GM19324 (cell line): ENCODE data around the gene MUSTN1.

Source experiments
- ATAC-seq: cut with Tn5 transposase; IDR thresholded peaks from one replicate; pipeline ENCODE4 v1.9.1; 2021; ENCODE audit warnings: mild to moderate bottlenecking, moderate library complexity; ENCODE audit not compliant: unreplicated experiment, low FRiP score

MUSTN1 gene

GRCh38 chr3:52809662-52810377 is 25.0 kb downstream of the MUSTN1 start:
- no peak for ATAC-seq

- ATAC-seq = no peak
These were observed 25.7 kb downstream of the MUSTN1 start for GRCh38 chr3:52809149-52809548.

GRCh38 chr3:52805270-52806039 is 29.4 kb downstream of the MUSTN1 start:
- no peak for ATAC-seq

DNA sequence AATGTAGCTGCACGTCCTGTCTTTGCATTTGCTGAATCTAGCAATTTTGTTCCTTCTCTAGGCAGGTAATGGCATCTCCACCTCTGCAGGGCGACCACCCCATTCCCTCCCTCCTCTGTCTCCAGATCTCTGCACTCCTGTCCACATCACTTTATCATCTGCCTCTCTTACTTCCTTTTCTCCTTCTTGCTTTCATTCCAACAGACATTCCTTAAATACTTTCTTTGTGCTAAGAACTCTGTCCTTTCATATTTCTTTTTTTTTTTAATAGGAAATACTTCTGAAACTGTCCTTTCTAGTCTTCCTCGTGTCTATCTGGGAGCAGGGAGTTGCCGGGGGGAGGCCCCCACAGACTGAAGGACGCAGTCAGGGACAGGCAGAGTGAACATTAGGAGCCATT is 33.0 kb downstream of the MUSTN1 start:
- ATAC-seq = no peak

- no peak for ATAC-seq
These were observed 34.7 kb downstream of the MUSTN1 start for GRCh38 chr3:52800079-52800478.

DNA sequence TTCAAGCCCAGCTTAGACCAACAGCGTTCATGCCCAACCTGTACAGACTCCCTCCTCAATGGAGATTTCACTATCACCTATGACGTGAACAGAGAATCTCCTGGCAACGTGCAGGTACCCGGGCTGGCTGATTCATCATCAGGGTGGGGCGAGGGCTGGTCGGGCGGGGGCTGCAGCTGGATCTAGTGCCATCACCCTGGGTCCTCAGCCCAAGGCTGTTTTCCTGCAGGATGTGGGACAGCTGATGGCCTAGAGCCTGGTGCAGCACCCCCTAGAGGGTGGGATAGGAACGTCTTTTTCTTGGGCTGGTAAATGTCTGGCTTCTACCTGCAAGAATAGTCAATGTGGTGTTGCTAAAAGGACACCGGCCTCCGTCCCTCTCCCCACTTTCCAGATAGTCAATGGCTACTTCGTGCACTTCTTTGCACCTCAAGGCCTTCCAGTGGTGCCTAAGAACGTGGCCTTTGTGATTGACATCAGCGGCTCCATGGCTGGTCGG is 35.8 kb downstream of the MUSTN1 start:
- no peak for ATAC-seq

- no peak for ATAC-seq
These were observed 36.3 kb downstream of the MUSTN1 start for GRCh38 chr3:52798376-52798977.

DNA sequence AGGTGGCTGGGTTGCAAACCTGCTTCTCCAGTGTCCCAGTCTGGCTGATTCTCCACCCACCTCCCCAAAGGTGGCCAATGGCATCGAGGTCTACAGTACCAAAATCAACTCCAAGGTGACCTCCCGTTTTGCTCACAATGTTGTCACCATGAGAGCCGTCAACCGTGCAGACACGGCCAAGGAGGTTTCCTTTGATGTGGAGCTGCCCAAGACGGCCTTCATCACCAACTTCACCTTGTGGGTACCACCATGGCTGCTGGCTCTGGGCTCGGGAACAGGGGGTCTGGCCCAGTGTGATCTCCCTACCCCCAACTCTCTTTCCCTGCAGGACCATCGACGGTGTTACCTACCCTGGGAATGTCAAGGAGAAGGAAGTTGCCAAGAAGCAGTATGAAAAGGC is 38.4 kb downstream of the MUSTN1 start:
- ATAC-seq = no peak

GRCh38 chr3:52795298-52795900 is 39.4 kb downstream of the MUSTN1 start:
- no peak for ATAC-seq

DNA sequence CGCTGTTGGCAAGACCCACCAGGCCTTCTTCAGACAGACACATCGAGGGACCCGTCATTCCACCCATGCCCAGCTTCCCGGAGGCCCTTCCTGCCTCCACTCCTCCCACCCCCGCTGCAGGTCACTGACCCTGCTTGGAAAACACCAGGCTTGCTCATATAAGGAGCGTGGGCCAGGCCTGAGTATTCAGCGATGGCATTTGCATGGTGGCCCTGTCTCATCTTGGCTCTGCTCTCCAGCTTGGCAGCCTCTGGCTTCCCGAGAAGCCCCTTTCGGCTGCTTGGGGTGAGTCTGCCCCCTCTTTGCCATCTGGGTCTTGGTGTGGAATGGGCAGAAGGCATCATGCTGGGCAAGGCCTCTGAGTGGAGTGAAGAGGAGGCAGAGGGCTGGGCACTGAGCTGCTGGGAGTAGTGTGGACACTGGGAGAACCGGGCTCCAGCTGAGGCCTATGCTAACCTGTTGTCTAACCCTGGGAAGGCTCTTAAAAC is 40.2 kb downstream of the MUSTN1 start, which contains the start of gene ITIH3:
TSS of gene ITIH3 (plus strand) at position 185 of the 488 bp plus-strand sequence. CDS start at position 193, 8 bp downstream.
- no peak for ATAC-seq

DNA sequence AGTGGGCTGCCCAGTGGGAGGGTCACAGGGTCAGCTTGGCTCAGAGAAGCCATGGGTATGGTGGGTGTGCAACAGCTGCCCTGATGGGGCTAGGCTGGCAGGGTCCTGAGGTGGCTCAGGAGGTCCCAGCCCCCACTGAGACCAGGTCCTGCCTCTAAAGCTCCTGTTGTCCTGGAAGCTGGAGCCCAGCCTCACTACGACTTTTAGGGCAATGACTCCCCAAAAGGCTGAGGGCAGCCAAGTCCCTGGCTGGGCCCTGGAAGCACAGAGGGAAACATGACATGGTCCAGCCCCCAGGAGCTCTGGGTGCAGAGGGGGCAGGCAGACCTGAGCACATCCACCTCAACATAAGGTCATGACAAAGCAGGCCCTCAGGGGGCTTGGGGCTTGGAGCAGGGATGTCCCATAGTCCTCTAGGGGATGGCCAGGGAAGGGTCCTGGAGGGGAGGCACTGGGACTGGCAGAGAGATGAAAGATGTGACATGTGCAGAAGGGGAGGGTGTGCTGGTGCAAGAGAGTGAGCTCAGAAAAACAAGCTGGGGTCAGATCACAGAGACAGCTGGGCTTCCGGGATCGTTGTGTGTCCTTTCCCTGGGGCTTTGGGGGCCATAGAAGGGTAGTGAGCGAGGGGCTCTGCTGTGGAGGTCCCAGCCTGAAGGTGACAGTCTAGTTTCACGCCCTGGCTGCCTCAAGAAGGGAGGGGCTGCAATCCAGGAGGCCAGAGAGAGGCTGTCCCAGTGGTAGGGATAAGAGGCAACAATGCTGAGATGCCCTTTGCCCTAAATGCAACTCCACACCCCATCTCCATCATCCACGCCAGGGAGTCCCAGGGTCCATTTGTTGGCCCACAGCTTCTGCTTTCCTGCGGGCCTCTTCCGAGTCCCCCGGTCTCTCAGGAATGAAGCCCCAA is 40.9 kb downstream of the MUSTN1 start:
- no peak for ATAC-seq

GRCh38 chr3:52792961-52793695 is 41.7 kb downstream of the MUSTN1 start:
- no peak for ATAC-seq

DNA sequence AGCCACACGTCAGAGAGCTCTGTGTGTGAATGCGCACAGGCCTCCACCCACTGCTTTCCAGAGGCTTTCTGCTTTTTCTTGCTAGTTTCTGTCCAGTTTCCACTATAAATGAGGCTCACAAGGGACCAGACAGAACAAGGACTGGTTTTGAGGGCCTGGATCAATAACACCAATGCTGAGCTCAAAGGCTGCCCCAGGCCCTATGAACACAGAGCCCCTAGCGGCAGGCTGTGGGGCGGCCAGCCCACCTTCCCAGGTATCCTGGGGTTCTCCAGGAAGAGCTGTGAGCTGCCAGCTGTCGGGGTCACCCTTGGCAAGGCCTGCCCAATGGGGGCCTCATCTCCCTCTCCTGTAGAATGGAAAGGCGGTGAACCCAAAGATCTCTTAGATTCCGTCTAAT is 42.4 kb downstream of the MUSTN1 start:
- ATAC-seq = no peak

DNA sequence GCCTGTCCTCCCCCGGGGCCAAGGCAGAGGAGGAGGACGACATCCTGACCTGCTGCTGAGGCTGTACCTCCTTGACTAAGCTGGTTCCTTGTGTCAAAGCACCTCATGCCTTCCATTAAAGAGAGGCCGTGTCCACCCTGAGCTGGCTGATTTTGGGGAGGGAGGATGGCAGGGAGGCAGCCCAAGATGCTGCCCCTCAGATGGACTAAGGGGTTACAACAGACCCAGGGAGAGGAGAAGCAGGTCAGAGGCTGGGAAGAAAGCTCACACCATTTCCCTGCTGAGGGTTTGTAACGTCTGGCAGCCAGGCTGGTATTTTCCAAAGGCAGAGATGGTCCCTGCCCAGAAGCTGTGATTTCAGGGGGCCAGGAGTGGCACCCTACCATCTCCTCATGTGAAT is 42.9 kb downstream of the MUSTN1 start:
- no peak for ATAC-seq

DNA sequence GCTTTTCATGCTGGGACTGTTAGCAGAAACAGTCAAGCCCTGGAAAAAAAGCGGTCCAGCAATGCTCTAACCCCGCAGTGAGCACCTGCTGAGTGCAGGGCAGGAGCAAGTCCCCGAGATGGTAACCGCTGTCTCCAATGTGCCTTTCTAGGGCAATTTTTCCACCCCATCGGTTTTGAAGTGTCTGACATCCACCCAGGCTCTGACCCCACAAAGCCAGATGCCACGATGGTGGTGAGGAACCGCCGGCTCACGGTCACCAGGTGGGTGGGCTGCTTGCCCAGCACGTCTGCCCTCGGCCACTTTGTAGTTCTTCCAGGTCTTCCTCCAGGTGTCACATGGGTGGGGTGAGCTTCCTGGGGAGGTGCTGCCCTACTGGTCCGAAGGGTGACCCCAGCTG is 43.5 kb downstream of the MUSTN1 start:
- ATAC-seq = no peak

DNA sequence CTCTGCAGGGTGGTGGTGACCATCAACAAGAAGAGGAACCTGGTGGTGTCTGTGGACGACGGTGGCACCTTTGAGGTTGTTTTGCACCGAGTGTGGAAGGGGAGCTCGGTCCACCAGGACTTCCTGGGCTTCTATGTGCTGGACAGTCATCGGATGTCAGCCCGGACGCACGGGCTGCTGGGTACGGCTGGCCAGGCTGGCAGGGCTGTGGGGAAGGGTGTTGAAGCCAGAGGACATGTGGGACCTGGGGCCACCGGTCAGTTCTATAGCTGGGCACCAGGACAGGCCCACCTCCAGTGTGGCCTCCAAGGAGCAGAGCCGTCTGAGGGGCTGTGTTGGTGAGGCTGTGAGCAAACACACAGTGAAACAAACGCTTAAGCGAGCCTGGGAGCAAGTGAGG is 44.1 kb downstream of the MUSTN1 start:
- no peak for ATAC-seq

- ATAC-seq = no peak
These were observed 44.5 kb downstream of the MUSTN1 start for GRCh38 chr3:52790337-52790736.

DNA sequence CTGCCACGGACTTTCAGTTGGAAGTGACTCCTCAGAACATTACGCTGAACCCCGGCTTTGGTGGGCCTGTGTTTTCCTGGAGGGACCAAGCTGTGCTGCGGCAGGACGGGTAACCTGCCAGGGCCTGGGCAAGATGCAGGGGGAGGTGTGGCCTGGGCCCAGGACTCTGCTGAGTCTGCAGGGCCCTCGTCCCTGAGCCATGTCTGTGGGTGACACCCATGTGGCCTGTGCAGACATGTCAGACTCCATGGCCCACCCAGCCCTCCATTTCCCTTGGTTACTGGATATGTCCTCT is 45.1 kb downstream of the MUSTN1 start:
- no peak for ATAC-seq
